GM12872 (cell line): ENCODE measurements around the gene DCTN3.
A peak's percentile ranks its signal among the peaks of the same experiment; 100 is the strongest.

Source experiments
- TF ChIP-seq, protein P1 (sequence below): IDR thresholded peaks from 3 replicates; pipeline ENCODE4 v1.5.1; 2011; ENCODE audit warnings: low read depth, mild to moderate bottlenecking, low read length, moderate library complexity; ENCODE audit not compliant: insufficient read depth

DCTN3 gene

DNA sequence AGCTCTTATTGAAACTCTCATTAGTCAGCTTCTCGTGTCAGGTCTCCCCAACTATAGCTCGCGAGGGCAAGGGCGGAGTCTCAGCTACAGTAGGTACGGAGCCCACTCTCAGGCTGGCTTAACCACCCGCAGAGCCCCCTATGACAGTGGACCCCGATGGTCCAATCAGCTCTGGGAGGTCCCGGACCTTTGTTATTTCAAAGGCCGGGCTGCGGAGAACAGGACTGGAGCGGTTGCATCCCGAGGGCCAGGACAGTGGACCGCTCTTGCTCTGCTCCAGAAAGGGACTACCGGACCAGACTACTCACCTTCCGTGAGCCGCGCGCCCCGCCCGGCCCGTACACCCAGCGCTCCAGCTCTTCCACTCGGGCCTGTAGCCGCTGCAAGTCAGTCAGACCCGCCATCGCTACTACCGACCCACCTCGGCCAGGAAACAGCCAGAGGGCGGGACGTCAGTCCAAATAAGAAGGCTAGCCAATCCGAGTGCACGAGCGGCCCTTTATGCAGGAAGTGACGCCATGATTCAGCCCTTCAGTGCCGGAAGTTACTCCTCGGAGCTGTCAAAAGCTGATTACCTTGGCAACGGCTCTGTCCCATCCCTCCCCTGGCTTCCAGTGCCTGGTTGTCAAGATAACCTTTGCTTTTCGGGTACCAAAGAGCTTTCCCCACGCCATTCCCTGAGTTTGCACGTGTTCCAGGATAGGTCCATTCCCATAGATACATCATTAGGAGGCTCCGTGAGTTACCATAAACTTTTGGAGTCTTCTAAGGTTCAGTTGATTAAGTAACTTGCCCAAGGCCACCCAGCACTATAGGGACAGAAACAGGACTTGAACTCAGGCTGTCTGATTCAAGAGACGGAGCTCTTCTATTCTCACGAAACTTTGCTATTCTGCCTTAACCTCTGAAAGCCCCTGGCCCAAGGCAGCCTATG is at the start of gene DCTN3:
Gene DCTN3 (minus strand): TSS at position 435 of the 934 bp plus-strand sequence. CDS start 31 bp downstream, at position 404.
- TF ChIP-seq, protein P1, sequence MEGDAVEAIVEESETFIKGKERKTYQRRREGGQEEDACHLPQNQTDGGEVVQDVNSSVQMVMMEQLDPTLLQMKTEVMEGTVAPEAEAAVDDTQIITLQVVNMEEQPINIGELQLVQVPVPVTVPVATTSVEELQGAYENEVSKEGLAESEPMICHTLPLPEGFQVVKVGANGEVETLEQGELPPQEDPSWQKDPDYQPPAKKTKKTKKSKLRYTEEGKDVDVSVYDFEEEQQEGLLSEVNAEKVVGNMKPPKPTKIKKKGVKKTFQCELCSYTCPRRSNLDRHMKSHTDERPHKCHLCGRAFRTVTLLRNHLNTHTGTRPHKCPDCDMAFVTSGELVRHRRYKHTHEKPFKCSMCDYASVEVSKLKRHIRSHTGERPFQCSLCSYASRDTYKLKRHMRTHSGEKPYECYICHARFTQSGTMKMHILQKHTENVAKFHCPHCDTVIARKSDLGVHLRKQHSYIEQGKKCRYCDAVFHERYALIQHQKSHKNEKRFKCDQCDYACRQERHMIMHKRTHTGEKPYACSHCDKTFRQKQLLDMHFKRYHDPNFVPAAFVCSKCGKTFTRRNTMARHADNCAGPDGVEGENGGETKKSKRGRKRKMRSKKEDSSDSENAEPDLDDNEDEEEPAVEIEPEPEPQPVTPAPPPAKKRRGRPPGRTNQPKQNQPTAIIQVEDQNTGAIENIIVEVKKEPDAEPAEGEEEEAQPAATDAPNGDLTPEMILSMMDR, result no peak

DNA sequence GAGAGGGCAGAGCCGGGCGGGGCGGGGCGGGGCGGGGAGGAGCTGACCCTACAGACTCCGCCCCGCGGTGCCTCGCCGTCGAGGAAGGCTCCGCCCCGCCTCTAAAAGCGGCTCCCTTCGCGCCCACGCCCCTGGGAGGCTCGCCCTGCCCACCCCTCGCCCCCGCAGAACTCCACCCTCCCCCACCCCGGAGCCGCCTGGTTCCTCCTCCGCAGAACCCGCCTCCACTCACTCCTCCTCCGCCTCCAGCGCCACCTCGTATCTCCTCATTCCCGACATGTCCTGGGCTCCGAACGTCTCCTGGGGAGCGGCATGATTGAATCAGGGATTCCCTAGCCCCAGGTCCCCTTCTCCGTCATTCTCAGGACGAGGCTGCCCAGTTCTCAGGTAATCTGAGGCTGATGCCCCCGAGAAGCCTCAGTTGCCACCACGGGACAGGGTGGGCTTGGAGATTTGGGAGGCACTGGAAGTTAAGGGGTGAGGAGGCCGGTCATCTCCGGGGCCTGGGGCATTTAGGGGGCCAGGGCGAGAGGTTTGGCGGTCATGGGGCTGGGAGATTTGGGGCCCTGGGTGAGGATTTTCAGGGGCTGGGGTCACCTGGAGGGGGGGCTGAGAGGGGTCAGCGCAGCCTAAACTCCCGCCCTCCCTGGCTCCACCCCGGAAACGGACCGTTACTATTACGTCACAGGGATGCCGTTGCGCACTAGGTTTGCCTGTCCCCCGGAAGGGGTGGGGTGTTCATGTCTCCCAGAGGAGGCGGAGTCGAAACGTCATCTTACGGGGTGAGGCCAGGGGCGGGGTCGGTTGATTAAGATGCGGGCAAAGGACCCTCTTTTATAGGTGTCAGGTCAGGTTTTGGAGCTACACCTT is 45.3 kb upstream of the DCTN3 start:
- TF ChIP-seq, protein P1, result no peak

DNA sequence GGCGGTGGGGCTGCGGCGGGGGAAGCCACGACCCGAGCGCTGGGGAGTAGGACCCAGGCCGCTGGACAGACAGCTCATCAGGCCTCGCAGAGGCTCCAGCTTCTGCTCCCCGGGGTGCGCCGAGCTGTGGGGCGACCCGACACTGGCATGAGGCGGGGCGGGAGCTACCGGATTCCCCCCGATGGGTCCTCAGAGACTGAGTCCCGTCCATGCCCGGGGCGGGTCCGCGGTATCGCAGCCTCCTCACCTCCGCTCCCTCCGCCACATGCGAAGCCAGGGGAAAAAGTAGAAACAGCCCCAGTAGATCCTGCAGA is 44.7 kb upstream of the DCTN3 start:
- TF ChIP-seq, protein P1, result no peak

DNA sequence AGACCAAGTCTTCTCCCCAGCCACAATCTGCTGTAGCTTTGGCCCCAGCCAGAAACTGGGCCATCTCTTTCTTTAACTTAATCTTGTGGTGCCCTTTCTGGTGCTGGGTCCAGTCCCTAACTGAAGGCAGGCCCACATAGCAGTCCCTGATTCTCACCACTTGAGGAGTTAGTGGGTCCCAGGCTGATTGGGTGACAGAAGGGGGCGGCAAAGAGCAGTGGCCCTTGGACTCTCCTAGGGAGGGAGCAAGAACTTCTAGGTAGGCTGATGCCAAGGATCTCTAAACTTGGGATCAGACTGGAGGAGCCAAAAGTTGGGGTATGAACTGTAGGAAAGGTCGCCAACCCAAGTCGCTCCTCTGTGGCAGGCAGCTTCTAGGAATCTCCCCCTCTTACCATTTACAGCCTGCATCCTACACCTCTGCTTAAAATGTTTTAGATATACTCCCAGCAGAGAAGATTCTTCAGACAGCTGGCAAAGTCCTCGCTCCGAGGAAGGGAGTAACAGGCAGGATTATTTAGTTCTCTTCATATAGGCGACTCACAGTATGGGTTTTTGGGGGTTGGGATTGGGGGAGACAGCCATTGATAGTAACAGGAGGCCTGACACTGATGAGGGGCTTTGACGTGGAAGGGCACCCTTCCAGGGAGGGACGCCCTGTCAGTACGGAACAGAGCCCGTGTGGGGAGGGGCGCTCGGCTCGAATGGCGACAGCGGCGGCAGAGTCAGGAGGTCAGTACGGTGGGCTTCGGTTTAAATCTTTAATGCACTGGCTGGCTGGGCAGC is 44.2 kb upstream of the DCTN3 start:
- TF ChIP-seq, protein P1, result peak; percentile 95

DNA sequence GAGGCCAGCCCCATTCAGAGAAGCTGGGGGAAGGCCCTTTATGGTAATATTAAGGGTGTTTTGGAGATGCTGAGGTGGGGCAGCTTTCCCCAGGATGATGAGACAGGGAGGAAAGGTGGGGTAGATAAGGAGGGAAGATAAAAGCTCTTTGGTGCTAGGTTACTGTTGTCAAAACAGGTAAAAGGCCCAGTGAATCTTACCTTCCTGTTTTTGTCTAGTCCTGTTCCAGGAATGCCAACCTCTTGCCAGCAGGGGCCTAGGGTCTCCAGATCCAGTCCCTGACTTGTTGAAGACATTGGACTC is 43.0 kb upstream of the DCTN3 start:
- TF ChIP-seq, protein P1, result 0 out of 3 replicates have a peak, but pooled peaks have one; percentile 2

DNA sequence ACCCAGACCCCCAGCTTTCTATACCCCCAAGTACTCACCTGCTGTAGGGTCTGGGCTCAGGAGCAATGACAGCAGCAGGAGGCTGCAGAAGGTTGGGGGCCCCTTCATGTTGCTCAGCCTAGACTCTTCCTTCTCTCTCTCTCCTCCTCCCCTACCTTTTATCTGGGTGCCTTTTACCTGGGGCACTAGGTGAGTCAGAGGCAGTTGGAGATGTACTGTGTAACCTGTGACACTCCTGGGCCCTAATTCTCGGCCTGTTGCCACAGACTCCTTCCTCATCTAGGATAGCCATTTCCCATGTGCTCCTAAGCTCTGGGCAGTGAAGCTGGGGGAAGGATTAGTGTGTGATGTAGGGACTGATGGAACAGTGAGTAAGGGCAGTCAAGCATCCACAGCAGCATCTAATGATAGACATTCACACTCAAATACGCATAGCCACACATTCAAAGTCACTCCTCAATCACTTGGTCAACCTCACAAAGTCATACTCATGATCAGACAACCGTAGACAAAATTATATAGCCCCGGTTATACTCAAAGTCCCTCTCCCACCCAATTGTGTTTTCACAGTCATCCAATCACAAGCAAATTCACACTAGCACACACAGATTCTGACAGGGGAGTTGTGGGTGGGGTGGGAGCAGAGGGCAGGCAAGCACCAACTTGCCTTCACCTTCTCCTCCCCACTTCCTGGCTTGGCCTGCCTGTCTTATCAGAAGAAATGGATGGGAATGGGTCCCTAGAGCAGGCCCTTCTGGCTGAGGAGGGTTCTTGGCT is 42.4 kb upstream of the DCTN3 start, which contains the start of gene CCL27:
Gene CCL27 (minus strand): TSS at position 132 of the 777 bp plus-strand sequence. CDS start 24 bp downstream, at position 108.
- TF ChIP-seq, protein P1, result no peak
